HG03066 (cell line): ENCODE data around the gene BIN1.

ENCODE experiments used
- ATAC-seq: cut with Tn5 transposase; IDR thresholded peaks from one replicate; pipeline ENCODE4 v1.9.1; 2021; ENCODE audit warnings: low read depth; ENCODE audit not compliant: unreplicated experiment

Gene BIN1

GRCh38 chr2:127063701-127064590 is 43.0 kb downstream of the BIN1 start:
- no peak for ATAC-seq

GRCh38 chr2:127061375-127062273 is 45.3 kb downstream of the BIN1 start:
- ATAC-seq: no peak

GRCh38 chr2:127060264-127060945 is 46.5 kb downstream of the BIN1 start:
- ATAC-seq: no peak

- ATAC-seq: no peak
Observed at GRCh38 chr2:127059559-127059958, 47.4 kb downstream of the BIN1 start.

- no peak for ATAC-seq
Observed at GRCh38 chr2:127058954-127059252, 48.1 kb downstream of the BIN1 start.

GRCh38 chr2:127058246-127058953 is 48.6 kb downstream of the BIN1 start:
- ATAC-seq: no peak

GRCh38 chr2:127057371-127058245 is 49.3 kb downstream of the BIN1 start:
- ATAC-seq: no peak

GRCh38 chr2:127056631-127057370 is 50.2 kb downstream of the BIN1 start:
- no peak for ATAC-seq

- no peak for ATAC-seq
Observed at GRCh38 chr2:127056086-127056485, 50.9 kb downstream of the BIN1 start.

GRCh38 chr2:127055786-127056076 is 51.2 kb downstream of the BIN1 start:
- ATAC-seq: no peak

- ATAC-seq: no peak
Observed at GRCh38 chr2:127054996-127055785, 51.8 kb downstream of the BIN1 start.

GRCh38 chr2:127054604-127054930 is 52.4 kb downstream of the BIN1 start:
- ATAC-seq: no peak

- ATAC-seq: no peak
Observed at GRCh38 chr2:127053731-127054603, 53.0 kb downstream of the BIN1 start.

GRCh38 chr2:127052771-127053691 is 53.9 kb downstream of the BIN1 start:
- no peak for ATAC-seq

- no peak for ATAC-seq
Observed at GRCh38 chr2:127052057-127052770, 54.7 kb downstream of the BIN1 start.
